AG10803 (cell line): Measurements from ENCODE around the gene INKA2.
A peak's percentile ranks its signal among the peaks of the same experiment; 100 is the strongest.

ENCODE experiments used
- DNase-seq: peaks from one replicate; pipeline ENCODE4 v3.0.0; 2010; ENCODE audit warnings: low read depth
- H3K4me3 ChIP-seq: 2 replicates; pipeline ENCODE4 v1.5.1; 2011; ENCODE audit warnings: mild to moderate bottlenecking, low read length, control low read depth
- TF ChIP-seq, protein P1 (sequence below): conservative IDR thresholded peaks from 2 replicates; pipeline ENCODE4 v1.5.1; 2011; ENCODE audit warnings: mild to moderate bottlenecking, low read length, control low read depth, inconsistent platforms

The INKA2 gene

DNA sequence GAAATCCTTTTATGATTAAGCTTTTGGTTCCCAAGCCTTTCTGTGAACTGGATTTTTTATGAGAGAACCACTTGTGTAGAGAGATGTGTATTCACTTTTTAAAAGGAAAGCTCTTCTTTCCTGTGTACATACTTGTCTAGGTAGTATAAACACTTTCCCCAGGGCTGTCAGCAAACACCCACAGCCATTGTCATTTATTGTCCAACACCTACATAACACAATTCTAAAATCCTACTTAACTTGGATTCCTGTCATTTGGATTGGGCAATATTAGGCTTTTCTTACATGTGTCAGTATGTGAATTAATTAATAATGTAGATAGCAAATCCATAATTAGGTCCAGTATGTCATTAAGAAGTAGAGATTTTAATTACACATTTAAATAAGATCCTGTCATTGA lies 28.8 kb upstream of the INKA2 start:
- no peak overlapping the region for H3K4me3 ChIP-seq
- TF ChIP-seq, protein P1, sequence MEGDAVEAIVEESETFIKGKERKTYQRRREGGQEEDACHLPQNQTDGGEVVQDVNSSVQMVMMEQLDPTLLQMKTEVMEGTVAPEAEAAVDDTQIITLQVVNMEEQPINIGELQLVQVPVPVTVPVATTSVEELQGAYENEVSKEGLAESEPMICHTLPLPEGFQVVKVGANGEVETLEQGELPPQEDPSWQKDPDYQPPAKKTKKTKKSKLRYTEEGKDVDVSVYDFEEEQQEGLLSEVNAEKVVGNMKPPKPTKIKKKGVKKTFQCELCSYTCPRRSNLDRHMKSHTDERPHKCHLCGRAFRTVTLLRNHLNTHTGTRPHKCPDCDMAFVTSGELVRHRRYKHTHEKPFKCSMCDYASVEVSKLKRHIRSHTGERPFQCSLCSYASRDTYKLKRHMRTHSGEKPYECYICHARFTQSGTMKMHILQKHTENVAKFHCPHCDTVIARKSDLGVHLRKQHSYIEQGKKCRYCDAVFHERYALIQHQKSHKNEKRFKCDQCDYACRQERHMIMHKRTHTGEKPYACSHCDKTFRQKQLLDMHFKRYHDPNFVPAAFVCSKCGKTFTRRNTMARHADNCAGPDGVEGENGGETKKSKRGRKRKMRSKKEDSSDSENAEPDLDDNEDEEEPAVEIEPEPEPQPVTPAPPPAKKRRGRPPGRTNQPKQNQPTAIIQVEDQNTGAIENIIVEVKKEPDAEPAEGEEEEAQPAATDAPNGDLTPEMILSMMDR = no peak
- DNase-seq = no peak

DNA sequence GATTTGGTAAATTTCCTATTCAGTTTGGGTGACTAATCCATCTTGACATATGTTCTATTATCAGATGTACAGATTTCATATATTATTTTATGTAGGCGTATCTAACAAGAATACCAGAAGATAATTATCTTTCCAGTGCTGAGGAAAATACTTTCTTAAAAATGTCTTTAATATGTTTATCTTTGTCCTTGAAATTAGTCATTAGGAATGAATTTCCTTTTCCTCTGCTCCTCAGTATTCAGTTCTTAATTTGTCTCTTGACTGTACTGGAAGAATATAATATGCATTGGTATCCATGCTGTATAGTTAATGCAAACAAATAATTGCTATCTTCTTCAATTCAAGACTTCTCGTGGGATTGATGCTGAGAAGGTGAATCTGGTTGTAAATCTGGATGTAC lies 23.1 kb upstream of the INKA2 start:
- TF ChIP-seq, protein P1 = no peak
- DNase-seq = no peak
- no peak overlapping the region for H3K4me3 ChIP-seq

DNA sequence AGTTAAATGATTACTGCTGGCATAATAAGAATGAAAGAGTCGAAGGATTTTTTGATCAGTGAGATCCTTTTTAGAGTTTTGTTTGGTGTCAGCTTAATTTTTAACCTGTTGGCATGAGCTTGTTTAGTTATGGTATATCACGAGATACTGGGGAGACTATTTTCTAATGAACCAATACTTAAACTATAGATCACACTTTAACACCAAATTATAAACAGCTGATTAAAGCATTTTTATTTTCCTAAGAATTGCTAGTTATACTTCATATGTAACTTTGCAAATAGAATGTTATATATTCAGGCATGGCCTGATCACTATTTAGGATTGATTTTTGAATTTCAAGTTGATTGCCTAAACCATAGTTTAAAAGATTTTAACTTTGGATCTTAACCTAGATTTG lies 22.5 kb upstream of the INKA2 start:
- TF ChIP-seq, protein P1 = no peak
- no peak for DNase-seq
- H3K4me3 ChIP-seq = no peak overlapping the region

DNA sequence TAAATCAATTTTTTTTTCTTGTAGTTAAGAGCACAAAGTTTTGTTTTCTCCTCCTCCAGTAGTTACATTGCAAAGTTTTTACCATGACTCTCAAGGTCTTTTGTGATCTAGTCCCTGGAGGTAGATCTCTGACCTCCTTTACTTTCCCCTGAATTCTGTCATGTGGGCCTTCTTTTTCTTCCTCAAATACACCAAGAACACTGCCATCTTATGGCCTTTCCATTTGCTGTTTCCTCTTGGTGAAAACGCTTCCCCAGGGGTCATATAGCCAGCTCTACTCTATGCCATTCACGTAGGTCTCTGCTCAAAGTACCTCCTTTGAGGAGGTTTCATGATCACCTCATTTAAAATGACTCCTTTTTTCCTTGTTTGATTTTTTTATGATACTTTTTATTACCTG lies 19.2 kb upstream of the INKA2 start:
- TF ChIP-seq, protein P1 = peak; percentile 18; the same call in 1 of the 2 replicates
- no peak overlapping the region for H3K4me3 ChIP-seq
- DNase-seq = no peak

DNA sequence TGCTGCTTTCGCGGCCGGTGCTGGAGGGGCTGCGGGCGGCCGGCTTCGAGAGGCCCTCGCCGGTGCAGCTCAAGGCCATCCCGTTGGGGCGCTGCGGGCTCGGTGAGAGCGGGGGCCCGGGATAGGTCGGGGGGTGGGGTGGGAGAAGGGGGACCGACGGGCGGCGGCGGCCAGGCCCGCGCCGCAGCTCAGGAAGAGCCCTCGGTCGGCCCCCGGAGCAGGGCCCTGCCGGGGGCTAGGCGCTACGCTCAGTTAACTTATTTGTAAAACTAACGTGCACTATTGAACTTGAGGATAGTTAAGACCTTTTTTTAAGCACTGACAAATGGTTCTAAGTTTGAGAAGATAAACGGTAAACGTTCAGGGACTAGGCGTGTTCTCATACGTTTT lies 16.9 kb upstream of the INKA2 start:
- TF ChIP-seq, protein P1 = no peak
- H3K4me3 ChIP-seq = peak overlapping the region; percentile 98
- no peak for DNase-seq

DNA sequence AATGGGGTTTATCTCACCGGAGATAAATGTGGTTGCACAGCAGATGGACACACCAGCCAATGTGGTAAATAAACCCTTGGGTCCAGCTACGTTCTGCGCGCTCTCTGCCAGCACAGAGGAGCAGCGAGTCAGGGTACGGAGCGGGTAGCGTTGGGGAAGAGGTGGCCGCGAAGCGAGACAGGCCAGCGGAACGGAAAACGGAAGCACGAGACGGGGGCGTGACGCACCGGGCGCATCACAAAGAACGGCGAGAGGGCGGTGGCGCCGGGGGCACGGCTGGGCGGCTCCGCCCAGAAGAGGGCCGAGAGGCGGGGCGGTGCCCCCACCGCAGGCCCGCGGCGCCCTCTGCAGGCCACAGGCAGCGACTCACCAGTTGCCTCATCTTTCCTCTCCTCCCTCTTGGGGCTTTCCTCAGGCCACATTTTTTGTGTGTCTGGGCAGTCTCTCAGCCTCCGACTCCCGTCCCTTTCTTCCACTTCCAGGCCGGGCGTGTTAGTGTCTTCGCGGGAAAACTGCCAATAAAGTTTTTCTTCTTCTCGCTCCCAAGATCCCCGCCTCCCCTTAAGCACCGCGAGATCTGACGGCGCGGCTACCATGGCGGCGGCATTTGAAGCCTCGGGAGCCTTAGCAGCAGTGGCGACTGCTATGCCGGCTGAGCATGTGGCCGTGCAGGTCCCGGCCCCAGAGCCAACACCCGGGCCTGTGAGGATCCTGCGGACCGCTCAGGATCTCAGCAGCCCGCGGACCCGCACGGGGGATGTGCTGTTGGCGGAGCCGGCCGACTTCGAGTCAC lies 16.3 kb upstream of the INKA2 start, which contains the start of gene DDX20:
TSS of gene DDX20 (plus strand) at position 571 of the 793 bp plus-strand sequence. CDS start at position 595, 24 bp downstream.
- peak within 1 kb of the TSS; percentile 98 for H3K4me3 ChIP-seq
- peak; percentile 98 for DNase-seq
- TF ChIP-seq, protein P1 = peak; percentile 73

DNA sequence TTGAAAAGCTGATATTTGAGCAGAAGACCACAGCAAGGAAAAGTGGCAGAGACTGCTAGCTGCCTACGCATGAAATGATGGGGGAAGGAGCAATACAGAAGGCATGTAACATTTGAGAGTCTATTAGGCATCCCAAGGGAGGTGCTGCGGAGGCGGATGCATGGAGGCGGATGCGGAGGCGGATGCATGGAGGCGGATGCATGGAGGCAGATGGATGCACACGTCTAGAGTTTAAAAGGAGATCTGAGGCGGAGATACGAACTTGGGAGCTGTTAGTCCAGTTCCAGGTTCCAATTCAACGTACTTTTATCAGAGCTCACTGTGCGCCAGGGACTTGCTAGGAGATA lies 15.8 kb upstream of the INKA2 start:
- DNase-seq = peak; percentile 66
- peak overlapping the region; percentile 98 for H3K4me3 ChIP-seq
- TF ChIP-seq, protein P1 = peak; percentile 12; the same call in 1 of the 2 replicates
